Stimulated activated CD4-positive, alpha-beta T cell treated with anti-CD3 and anti-CD28 coated beads, Interleukin-1b, Interleukin-23, amount 100 ng/mL, for 48 hours (primary cell): ENCODE results near the gene MBNL3.
"Not testable (repeated sequence)": the region's sequence is repeated elsewhere in the genome, so short reads cannot be mapped to it uniquely, and the experiment has no call there.

Experiments
- DNase-seq: peaks from one replicate; pipeline ENCODE4 v3.0.0-alpha.2; 2020

Gene MBNL3

DNA sequence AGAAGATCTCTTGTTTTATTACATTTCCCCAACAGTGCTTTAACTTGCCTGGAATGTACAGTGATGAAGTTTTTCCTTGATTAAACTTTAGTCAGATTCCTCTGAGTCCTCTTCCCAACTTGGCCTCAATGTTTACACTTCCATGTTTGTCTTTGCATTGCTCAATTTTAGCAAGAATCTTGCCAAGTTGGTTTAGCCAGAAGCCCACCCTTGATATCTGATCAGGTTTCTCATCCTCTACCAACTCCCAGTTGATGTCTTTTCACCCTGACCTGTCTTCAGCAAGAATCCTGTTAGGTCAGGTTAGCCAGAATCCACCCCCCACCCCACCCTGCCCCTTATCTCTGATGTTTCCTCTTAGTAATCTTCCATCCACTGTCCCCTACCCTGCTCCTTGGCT, 120.9 kb downstream of the MBNL3 start:
- no peak for DNase-seq

DNA sequence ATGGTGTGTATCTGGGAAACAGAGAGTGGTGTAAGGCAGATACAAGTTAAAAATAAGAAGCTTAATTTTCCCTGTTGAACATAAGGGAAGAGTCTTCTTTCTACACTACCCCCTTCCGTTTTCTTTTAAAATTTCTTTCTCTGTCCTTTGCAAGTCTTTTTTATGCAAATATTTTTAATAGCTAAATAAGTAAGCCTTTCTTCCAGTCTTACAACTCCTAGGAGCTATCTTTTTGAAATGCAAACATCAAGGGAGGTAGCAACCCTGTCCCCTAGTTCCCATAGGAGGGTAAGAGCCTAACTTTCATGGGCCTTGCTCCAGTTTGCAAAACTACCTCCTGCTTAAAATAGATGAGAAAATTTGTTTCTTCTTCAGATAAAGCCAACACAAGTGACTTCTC, 121.5 kb downstream of the MBNL3 start:
- no peak for DNase-seq

DNA sequence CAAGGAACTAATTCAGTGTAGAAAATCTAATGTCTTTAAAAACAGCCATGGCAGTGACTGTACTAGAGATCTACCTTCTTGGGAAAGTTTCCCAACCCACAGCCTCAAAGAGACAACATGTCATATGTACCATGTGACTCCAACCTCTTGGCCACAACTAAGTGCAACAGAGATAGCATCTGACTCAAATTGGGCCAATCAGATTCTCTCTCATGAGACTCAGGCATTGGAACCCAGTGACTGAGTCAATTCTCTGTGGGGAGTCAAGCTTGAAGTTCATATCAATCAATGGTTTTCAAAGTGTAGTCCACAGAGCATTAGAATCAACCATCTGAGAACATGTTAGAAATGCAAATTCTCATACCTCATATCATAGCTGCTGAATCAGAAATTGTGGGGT, 123.3 kb downstream of the MBNL3 start:
- DNase-seq = no peak

DNA sequence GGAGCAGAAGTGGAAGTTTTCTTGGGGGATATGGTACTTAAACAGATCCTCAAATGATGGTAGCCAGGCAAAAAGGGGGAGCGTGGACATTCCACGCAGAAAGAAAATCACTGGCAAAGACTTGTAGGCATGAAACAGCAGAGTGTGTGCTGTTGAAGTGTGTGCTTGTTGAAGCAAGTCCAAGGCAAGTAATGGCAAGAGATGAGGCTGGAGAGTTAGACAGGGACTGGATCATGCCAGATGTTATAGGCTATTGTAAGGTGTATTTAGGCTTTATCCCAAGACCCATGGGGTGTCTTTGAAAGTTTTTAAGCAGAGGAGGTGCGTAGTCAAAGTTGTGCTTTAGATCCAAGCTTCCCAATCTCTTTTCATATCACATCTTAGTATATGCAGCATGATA, 124.5 kb downstream of the MBNL3 start:
- no peak for DNase-seq

DNA sequence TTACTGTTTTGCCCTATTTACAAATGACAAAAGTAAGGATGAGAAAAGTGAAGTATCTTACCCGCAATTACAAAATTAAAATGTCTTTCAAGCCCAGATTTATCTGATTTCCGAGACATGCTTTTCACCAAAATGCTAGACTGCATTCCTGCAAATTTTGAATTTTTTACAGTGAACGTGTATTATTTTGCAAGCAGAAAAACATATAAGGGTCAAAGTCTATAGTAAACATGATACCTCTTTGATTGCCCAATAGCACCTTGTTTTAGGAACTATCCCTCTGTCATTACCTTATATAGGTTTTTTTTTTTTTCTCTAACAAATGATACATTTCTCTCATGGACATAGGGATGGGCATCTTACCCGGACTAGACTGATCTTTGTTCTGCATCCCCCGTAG, 135.4 kb downstream of the MBNL3 start:
- DNase-seq = no peak

DNA sequence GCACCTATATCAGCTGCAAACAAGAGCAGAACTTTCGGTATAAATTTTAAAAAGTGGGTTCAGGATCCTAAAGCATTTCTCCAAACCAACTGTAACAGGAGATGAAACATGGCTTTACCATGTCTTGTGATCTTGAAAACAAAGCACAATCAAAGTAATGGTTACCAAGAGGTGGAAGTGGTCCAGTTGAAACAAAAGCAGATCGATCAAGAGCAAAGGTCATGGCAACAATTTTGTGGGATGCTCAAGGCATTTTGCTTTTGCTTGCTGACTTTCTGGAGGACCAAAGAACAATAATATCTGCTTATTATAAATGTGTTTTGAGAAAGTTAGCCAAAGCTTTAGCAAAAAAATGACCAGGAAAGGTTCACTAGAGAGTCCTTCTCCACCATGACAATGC, 152.7 kb downstream of the MBNL3 start:
- no peak for DNase-seq

DNA sequence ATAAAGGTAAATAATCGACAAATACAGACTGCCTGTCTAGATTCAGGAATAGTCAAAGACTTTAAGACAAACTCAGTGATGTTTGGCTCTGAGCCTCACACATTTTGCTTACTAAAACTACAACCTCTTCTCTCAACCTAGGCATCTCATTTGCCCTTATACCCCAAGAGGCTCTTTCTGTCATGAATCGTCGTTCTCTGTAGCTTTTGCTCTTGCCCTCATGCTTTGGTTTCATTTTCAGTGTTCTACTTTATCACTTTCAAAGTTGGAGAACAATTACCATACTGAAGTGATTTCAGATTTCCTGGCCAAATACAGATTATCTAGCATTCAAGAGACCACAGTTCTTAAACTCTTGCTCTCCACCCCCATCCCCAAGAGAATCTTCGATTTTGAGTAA, 155.5 kb downstream of the MBNL3 start:
- no peak for DNase-seq

DNA sequence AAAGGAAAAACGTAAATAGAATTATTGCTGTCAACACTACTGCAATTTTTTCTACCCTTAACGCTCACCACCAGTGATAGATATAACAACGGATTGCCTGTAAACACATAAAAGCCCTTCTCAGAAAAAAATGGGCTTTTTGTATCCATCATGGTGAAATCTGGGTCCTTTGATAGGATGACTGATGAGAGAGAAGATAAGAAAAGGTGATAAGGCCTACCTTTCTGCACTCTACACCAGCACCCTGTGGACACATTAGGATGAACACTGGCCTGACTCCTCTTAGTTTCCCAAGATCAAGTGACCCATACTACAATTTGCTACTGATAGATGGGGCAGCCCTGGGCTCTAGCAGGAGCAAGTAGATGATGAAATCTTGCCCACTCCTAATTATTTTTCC, 157.3 kb downstream of the MBNL3 start:
- DNase-seq = no peak

DNA sequence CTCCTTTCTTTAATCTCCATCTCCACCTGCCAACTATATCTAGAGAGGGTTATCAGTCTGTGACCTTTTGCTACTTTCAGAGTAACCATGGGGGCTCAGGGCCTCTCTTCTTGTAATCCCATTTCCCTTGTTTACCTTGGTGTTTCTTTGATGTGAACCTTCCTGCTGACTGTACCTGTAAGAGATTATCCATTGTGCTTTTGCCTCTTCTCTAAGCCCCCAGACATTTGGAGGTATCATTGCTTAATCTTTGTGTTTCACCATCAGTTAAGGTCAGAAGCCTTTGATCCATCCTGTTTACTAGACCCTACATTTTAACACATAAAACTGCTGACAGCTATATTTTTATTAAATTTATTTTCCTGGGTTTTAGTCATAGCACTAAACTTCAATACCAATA, 157.8 kb downstream of the MBNL3 start:
- no peak for DNase-seq

DNA sequence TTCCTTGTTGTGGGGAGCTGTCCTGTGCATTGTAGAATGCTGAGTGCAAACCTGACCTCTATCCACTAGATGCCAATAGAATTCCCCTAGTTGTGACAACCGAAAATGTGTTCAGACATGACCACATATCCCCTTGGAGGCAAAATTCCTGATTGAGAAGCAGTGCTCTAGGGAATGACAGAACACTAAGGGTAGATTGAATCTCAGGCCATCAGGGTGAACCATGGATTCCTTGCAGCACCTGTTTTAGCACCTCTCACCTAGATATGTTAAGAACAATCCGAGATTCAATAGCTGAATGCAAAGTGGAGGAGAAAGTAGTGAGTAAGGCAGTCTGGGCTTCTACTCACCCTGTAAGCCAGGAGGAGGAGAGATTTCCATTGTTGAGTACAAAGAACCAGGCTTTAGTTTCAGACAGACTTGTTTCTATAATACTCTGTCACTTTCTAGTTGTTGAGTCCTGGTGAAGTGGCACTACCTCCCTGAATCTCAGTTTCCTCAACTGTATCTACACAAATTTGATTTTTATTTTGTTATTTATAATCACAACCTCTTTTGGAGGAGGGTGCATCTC, 158.6 kb downstream of the MBNL3 start:
- no peak for DNase-seq

DNA sequence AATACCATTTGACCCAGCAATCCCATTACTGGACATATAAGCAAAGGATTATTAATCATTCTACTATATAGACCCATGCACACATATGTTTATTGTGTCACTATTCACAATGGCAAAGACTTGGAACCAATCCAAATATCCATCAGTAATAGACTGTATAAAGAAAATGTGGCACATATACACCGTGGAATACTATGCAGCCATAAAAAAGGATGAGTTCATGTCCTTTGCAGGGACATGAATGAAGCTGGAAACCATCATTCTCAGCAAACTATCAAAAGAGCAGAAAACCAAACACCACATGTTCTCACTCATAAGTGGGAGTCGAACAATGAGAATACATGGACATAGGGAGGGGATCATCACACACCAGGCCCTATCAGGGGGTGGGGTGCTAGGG, 161.9 kb downstream of the MBNL3 start:
- not testable (repeated sequence) for DNase-seq
